ENCODE measurements around the gene GPR39. TPM values are rescaled to one million over a fixed set of nuclear protein-coding genes. Genes with fewer than 3 reads are reported as not detected.
"Not testable (repeated sequence)": the region's sequence is repeated elsewhere in the genome, so short reads cannot be mapped to it uniquely, and the experiment has no call there.

Gene GPR39
- total RNA-seq, 2 donors from 2014 or later, result 12.3 to 14.6 TPM

DNA sequence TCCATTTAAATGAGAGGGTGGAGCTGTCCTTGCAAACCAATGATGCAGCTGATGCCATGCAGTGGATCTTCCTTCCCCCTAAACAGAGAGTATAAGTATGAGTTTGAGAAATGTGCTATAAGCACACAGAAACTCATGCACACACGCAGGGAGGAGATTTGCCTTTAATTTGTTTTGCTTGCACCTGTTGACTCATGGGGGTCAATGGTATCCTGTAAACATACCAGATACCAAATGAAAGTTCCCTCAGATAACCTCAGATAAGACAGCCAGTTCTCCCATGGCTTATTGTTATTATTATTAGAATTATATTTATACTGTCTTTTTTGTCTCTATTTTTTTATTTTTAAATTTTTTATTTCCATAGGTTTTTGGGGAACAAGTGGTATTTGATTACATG lies 29.5 kb upstream of the GPR39 start:
- TF ChIP-seq, protein P1, sequence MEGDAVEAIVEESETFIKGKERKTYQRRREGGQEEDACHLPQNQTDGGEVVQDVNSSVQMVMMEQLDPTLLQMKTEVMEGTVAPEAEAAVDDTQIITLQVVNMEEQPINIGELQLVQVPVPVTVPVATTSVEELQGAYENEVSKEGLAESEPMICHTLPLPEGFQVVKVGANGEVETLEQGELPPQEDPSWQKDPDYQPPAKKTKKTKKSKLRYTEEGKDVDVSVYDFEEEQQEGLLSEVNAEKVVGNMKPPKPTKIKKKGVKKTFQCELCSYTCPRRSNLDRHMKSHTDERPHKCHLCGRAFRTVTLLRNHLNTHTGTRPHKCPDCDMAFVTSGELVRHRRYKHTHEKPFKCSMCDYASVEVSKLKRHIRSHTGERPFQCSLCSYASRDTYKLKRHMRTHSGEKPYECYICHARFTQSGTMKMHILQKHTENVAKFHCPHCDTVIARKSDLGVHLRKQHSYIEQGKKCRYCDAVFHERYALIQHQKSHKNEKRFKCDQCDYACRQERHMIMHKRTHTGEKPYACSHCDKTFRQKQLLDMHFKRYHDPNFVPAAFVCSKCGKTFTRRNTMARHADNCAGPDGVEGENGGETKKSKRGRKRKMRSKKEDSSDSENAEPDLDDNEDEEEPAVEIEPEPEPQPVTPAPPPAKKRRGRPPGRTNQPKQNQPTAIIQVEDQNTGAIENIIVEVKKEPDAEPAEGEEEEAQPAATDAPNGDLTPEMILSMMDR (IDR thresholded peaks at IDR 0.05), result no peak
- Histone ChIP-seq H3K4me1 (no peaks in the 10 kb centered on the region), H3K27me3 (no peaks in the 10 kb centered on the region), H3K4me3 (no peak overlapping the region), H3K9ac (ENCODE audit: low read depth in 2 of 2, low read length in 2 of 2) (no peak overlapping the region), H3K27ac (no peak overlapping the region), H3K36me3 (no peaks in the 10 kb centered on the region), H3K9me3 (no peaks in the 10 kb centered on the region)
- intact Hi-C loops (cut with DNase I), result no loop called here
- DNase-seq, result no peak

DNA sequence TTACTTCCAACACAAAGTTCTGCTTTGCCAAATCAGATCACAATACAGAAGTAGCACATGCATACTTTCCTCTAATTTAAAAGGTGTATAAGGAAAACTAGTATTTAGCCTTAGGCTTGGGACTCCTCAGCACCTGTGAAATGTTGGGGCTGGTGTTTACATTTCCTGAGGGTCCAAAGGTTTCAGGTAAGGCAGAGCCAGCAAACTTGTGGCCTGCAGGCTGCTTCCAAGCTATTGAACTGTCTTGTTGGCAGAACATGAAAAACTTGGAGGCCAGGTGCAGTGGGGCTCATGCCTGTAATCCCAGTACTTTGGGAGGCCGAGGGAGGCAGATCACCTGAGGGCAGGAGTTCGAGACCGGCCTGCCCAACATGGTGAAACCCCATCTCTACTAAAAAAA lies 26.5 kb upstream of the GPR39 start:
- Histone ChIP-seq H3K27ac (no peak overlapping the region), H3K4me3 (no peak overlapping the region), H3K27me3 (no peaks in the 10 kb centered on the region), H3K9me3 (no peaks in the 10 kb centered on the region), H3K9ac (ENCODE audit: low read depth in 2 of 2, low read length in 2 of 2) (no peak overlapping the region), H3K36me3 (no peaks in the 10 kb centered on the region), H3K4me1 (no peaks in the 10 kb centered on the region)
- intact Hi-C loops (cut with DNase I), result no loop called here
- DNase-seq, result no peak
- TF ChIP-seq, protein P1 (IDR thresholded peaks at IDR 0.05), result no peak

DNA sequence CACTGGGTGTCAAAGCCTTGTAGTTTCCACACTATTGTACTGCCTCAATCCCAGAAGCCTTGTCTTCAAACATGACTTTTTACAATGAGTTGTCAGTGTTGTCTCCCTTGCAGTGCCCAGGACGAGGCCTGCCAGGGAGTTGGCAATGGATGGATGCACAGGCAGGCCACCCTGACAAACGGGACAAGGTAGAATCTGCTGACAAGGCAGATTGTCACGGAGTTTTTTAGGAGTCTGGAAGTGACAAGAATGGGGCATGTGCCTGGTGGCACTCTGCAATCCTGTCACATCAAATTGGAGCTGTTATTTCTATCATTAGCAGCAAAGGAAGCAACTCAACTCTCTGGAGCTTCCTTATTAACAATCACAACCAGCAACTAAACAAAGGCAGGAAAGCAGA lies 25.2 kb upstream of the GPR39 start:
- no peak for DNase-seq
- H3K4me3 ChIP-seq, result no peak overlapping the region
- intact Hi-C loops (cut with DNase I), result no loop called here
- H3K27me3 ChIP-seq, result no peaks in the 10 kb centered on the region
- H3K36me3 ChIP-seq, result no peaks in the 10 kb centered on the region
- H3K27ac ChIP-seq, result no peak overlapping the region
- no peaks in the 10 kb centered on the region for H3K9me3 ChIP-seq
- no peaks in the 10 kb centered on the region for H3K4me1 ChIP-seq
- no peak overlapping the region for H3K9ac ChIP-seq (ENCODE audit: low read depth in 2 of 2, low read length in 2 of 2)
- TF ChIP-seq, protein P1 (IDR thresholded peaks at IDR 0.05), result no peak

DNA sequence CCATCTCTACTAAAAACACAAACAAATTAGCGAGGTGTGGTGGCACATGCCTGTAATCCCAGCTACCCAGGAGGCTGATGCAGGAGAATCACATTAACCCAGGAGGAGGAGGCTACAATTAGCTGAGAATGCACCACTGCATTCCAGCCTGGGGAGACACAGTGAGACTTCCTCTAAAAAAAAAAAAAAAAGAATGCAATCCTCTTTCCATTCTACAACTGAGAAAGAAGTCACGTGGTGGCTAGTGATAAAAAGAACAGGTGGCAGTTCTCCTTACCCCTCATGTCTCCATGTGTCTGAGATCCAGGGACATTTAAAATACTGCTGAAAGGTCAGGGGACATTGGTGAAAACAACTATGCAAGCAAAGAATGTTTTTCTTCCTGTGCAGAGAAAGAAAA lies 24.4 kb upstream of the GPR39 start:
- Histone ChIP-seq H3K27me3 (no peaks in the 10 kb centered on the region), H3K4me1 (no peaks in the 10 kb centered on the region), H3K27ac (no peak overlapping the region), H3K4me3 (no peak overlapping the region), H3K9me3 (no peaks in the 10 kb centered on the region), H3K36me3 (no peaks in the 10 kb centered on the region), H3K9ac (ENCODE audit: low read depth in 2 of 2, low read length in 2 of 2) (no peak overlapping the region)
- TF ChIP-seq, protein P1 (IDR thresholded peaks at IDR 0.05), result no peak
- intact Hi-C loops (cut with DNase I), result no loop called here
- no peak for DNase-seq

DNA sequence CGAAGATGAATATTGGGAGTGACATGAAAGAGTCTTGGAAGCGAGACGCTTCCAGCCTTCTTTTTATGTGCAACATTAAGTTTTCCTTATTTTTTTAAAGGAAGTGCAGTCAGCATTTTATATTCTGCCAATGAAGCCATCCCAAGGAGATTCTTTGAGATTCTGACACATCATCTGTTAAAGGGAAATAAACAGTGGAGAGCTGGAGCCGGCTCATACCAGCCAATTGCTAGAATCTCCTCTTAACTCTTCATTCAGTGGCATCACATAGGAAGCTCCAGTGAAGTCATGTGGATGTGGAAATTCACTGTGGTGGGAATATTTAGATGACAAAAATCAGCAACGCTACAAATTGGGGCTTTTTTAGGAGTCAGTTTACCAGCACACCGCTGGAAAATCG lies 23.7 kb upstream of the GPR39 start:
- Histone ChIP-seq H3K9me3 (no peaks in the 10 kb centered on the region), H3K27ac (no peak overlapping the region), H3K4me3 (no peak overlapping the region), H3K4me1 (no peaks in the 10 kb centered on the region), H3K9ac (ENCODE audit: low read depth in 2 of 2, low read length in 2 of 2) (no peak overlapping the region), H3K27me3 (no peaks in the 10 kb centered on the region), H3K36me3 (no peaks in the 10 kb centered on the region)
- intact Hi-C loops (cut with DNase I), result no loop called here
- TF ChIP-seq, protein P1 (IDR thresholded peaks at IDR 0.05), result no peak
- no peak for DNase-seq

DNA sequence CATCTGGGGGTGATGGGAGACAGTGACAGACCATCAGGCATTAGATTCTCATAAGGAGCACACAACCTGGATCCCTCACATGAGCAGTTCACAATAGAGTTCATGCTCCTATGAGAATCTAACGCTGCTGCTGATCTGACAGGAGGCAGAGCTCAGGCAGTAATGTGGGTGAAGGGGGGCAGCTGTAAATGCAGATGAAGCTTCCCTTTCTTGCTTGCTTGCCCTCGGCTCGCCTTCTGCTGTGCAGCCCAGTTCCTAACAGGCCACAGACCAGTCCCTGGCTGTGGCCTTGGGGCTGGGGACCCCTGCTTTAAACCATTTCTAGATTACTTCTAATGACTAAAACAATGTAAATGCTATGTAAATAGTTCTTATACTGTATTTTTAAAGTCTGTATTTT lies 19.6 kb upstream of the GPR39 start:
- DNase-seq; H3K27ac ChIP-seq; H3K4me3 ChIP-seq; H3K9me3 ChIP-seq; H3K27me3 ChIP-seq; intact Hi-C loops (cut with DNase I); H3K36me3 ChIP-seq; H3K4me1 ChIP-seq; H3K9ac ChIP-seq (ENCODE audit: low read depth in 2 of 2, low read length in 2 of 2): not testable (repeated sequence)

All from colonic mucosa (tissue), 4 donors.